ENCODE results near the gene AIF1. TPM values are rescaled to one million over a fixed set of nuclear protein-coding genes. Genes with fewer than 3 reads are reported as not detected.

AIF1 gene
- total and polyA plus RNA-seq, 3 donors from 2014 or later, result 2.9 to 34.8 (median 6.3) TPM

DNA sequence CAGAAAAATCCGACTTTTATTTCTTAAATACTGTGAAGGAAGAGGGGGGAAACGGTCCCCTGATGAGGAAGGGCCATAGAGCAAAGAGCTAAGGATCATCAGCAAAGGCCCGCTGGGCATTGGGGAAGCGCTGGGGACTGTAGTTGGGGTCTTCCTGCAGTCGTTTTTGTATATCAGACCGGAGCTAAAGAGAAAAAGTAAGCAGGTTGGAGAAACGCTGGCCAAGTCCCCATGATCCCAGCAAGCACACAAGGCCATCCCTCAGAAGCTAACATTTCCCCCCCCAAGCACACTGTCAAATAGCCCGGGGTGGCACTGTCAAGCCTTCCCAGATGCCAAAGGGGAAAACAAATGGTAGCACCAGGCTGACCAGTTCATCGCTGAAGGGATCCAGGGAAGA, 24.0 kb downstream of the AIF1 start:
- Histone ChIP-seq H3K4me1 (no peaks in the 10 kb centered on the region), H3K9me3 (no peaks in the 10 kb centered on the region), H3K27me3 (no peaks in the 10 kb centered on the region), H3K36me3 (ENCODE audit: low read depth, missing control alignments) (no peaks in the 10 kb centered on the region), H3K27ac (no peak overlapping the region), H3K4me3 (no peak overlapping the region)
- intact Hi-C loops (cut with DNase I; ENCODE audit: low total_unique reads), result no loop called here
- TF ChIP-seq POLR2A (IDR thresholded peaks at IDR 0.05), result no peak
- TF ChIP-seq, protein P1, sequence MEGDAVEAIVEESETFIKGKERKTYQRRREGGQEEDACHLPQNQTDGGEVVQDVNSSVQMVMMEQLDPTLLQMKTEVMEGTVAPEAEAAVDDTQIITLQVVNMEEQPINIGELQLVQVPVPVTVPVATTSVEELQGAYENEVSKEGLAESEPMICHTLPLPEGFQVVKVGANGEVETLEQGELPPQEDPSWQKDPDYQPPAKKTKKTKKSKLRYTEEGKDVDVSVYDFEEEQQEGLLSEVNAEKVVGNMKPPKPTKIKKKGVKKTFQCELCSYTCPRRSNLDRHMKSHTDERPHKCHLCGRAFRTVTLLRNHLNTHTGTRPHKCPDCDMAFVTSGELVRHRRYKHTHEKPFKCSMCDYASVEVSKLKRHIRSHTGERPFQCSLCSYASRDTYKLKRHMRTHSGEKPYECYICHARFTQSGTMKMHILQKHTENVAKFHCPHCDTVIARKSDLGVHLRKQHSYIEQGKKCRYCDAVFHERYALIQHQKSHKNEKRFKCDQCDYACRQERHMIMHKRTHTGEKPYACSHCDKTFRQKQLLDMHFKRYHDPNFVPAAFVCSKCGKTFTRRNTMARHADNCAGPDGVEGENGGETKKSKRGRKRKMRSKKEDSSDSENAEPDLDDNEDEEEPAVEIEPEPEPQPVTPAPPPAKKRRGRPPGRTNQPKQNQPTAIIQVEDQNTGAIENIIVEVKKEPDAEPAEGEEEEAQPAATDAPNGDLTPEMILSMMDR (IDR thresholded peaks at IDR 0.05), result no peak
- WGBS, 2 donors, result 86 to 87% methylated on average over 9 of the region's 9 CpGs
- no peak for DNase-seq

DNA sequence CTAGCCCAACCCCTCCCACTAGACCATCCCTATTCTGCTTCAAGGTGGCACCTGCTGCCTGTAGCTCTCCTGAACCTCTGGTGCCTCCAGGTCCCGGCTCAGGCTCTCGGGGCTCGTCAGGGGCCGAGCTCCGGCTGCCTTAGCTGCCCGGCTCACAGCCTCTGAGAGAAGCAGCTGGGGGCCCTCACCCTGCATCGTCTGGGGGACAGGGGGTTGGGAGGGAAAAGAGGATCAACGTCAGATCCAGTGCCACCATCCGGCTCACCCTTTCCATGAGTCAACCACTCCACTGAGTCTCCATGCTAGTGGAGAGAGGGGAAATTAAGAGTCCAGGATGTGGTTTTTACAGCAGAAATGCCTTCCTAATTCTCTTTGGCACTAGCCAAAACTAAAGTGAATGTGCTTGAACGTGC, 24.4 kb downstream of the AIF1 start:
- Histone ChIP-seq H3K9me3 (no peaks in the 10 kb centered on the region), H3K27me3 (no peaks in the 10 kb centered on the region), H3K36me3 (ENCODE audit: low read depth, missing control alignments) (no peaks in the 10 kb centered on the region), H3K4me3 (no peak overlapping the region), H3K27ac (no peak overlapping the region), H3K4me1 (no peaks in the 10 kb centered on the region)
- DNase-seq, result no peak
- intact Hi-C loops (cut with DNase I; ENCODE audit: low total_unique reads), result no loop called here
- no peak for TF ChIP-seq POLR2A (IDR thresholded peaks at IDR 0.05)
- TF ChIP-seq, protein P1 (IDR thresholded peaks at IDR 0.05), result no peak
- 82 to 84% methylated on average over 7 to 10 of the region's 10 CpGs for WGBS, 2 donors

DNA sequence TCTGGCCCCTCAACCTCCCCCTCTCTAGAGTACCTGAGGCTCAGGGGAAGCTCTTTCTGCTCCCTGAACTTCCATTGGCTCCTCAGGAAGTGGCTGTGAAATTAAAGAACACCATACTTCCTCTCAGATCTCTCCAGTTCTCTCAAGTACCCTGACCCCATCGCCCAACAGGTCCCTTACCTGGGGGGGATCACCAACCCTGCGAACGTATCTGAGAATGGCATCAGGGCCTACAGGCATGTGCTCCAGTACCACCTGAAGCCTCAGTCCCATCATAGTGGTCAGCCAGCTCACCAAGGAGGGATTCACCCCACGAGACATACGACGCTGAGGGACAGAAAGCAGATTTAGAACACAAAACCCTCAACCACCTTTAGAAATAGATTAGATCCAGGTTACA, 25.6 kb downstream of the AIF1 start:
- no peak for DNase-seq
- H3K9me3 ChIP-seq, result no peaks in the 10 kb centered on the region
- 95 to 97% methylated on average over 6 of the region's 6 CpGs for WGBS, 2 donors
- no peaks in the 10 kb centered on the region for H3K4me1 ChIP-seq
- H3K27me3 ChIP-seq, result no peaks in the 10 kb centered on the region
- H3K27ac ChIP-seq, result no peak overlapping the region
- no peak overlapping the region for H3K4me3 ChIP-seq
- no peak for TF ChIP-seq POLR2A (IDR thresholded peaks at IDR 0.05)
- TF ChIP-seq, protein P1 (IDR thresholded peaks at IDR 0.05), result no peak
- intact Hi-C loops (cut with DNase I; ENCODE audit: low total_unique reads), result no loop called here
- no peaks in the 10 kb centered on the region for H3K36me3 ChIP-seq (ENCODE audit: low read depth, missing control alignments)

DNA sequence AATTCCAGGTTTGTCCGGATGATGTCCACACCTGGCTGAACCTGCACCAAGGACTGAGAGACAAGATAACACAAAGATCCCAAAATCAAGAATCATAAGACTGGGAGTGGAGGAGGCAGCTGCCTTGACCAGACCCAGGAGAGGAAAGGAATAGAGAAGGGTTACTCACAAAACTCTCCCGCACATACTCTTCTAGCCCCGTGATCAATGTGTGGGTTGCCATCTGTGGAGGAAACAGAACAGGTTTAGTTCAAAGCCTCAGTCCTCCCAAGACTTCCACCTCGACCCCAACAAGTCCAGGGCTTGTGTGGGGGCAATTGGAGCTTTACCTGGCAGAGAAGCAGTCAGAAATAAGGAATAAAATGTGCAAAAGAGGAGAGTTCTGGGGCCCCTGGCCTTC, 26.3 kb downstream of the AIF1 start:
- Histone ChIP-seq H3K9me3 (no peaks in the 10 kb centered on the region), H3K4me1 (no peaks in the 10 kb centered on the region), H3K4me3 (no peak overlapping the region), H3K27ac (no peak overlapping the region), H3K36me3 (ENCODE audit: low read depth, missing control alignments) (no peaks in the 10 kb centered on the region), H3K27me3 (no peaks in the 10 kb centered on the region)
- WGBS, 2 donors, result 86 to 91% methylated on average over 4 of the region's 4 CpGs
- no peak for DNase-seq
- intact Hi-C loops (cut with DNase I; ENCODE audit: low total_unique reads), result no loop called here
- no peak for TF ChIP-seq POLR2A (IDR thresholded peaks at IDR 0.05)
- TF ChIP-seq, protein P1 (IDR thresholded peaks at IDR 0.05), result no peak

DNA sequence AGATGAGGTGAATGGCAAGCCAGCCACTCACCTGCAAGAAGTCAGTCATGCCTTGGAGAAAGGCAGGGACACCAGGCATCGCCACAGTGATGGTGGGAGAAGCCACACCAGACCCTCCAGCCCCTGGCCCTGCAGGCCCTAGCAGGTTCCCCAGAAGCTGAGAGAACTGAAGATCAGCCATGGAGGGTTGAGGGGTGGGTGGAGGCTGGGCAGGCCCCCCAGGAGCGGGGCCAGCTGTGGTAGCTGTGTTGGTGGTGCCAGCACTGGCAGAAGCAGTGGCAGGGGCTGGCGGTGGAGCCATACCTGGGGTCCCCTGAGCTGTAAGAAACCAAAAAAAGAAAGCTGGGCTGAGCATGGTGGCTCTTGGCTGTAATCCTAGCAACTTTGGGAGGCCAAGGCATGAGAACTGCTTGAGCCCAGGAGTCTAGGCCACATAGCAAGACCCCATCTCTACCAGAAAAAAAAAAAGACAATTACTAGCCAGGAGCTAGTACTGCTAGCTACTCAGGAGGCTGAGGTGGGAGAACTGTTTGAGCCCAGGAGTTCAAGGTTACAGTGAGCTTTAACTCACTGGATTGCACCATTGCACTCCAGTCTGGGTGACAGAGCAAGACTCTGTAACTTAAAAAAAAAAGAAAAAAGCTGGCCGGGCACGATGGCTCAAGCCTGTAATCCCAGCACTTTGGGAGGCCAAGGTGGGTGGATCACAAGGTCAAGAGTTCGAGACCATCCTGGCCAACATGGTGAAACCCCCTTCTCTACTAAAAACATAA, 27.9 kb downstream of the AIF1 start:
- H3K27me3 ChIP-seq, result no peaks in the 10 kb centered on the region
- no peaks in the 10 kb centered on the region for H3K36me3 ChIP-seq (ENCODE audit: low read depth, missing control alignments)
- no peak for DNase-seq
- intact Hi-C loops (cut with DNase I; ENCODE audit: low total_unique reads), result no loop called here
- 82 to 89% methylated on average over 4 to 6 of the region's 6 CpGs for WGBS, 2 donors
- H3K4me1 ChIP-seq, result no peaks in the 10 kb centered on the region
- TF ChIP-seq, protein P1 (IDR thresholded peaks at IDR 0.05), result no peak
- no peak for TF ChIP-seq POLR2A (IDR thresholded peaks at IDR 0.05)
- H3K9me3 ChIP-seq, result no peaks in the 10 kb centered on the region
- no peak overlapping the region for H3K4me3 ChIP-seq
- H3K27ac ChIP-seq, result no peak overlapping the region
